GM18868 (cell line): Measurements from ENCODE around the gene UBAC2.
A peak's percentile ranks its signal among the peaks of the same experiment; 100 is the strongest.

Source experiments
- ATAC-seq: cut with Tn5 transposase; IDR thresholded peaks from one replicate; pipeline ENCODE4 v1.9.1; 2021; ENCODE audit warnings: mild to moderate bottlenecking, moderate library complexity; ENCODE audit not compliant: unreplicated experiment

UBAC2 gene

DNA sequence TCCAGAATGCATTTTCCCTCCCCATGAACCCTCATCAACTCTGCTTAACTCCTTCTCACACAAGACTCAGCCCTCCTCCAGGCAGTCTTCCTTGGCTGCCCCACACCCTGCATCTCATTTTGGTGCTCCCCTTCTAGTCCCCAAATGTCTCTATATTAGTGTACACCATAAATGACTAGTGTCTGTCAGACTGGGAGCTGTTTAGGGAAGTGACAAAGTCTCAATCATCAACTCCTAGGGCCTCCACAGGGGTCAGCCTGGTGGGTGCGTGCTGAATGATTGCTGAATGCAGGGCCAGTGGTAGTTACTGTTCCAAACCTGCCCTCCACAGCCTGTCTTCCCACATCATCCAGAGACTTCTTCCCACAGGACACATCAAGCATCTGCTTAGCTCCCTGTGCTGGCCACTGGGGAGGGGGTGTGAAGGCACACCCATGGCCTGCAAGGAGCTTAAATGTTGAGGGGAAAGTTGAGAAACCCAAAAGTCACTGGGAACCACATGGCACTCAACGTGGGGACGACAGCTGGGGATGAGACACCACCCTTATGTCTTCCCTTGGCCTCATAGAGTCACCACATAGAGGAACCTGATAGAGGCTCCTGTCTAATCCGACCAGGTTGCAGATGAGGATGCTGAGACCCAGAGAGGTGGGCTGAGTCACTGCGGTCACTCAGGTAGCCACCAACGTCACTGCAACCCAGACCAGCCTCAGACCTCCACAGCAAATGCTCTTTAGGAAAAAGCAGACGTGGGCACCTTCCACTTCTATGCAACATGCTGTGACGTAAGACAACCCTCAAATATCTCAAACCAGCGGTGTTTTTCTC, 221.3 kb downstream of the UBAC2 start:
- ATAC-seq: peak; percentile 37

DNA sequence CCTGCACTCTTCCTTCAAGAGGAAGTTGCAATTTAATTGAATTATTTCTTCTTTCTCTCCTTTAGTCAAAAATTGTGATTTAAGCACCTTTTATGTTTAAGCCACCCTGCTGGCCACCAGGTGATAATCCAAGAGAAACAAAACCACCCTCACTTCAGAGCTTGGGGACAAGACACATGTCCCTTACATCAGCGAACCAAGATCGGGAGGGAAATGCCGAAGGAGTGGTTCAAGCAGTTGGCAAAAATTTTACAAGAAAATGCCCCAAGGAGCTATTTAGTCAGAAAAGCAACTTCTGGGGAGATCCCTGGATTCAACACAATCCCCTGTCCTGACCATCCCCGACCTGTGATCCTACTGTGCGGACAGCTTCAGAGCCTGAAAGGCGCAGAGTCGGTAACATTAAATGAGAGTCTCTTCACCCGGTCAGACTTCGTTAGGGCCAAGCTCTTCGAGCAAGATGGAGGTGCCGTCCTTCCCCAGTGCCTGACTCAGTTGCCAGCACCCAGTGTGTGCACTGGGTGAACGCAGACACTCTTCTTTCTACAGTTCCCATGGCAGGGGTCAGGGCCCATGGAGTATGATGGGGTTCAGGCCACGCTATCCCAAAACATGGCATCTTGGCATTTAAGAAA, 222.0 kb downstream of the UBAC2 start:
- no peak for ATAC-seq

DNA sequence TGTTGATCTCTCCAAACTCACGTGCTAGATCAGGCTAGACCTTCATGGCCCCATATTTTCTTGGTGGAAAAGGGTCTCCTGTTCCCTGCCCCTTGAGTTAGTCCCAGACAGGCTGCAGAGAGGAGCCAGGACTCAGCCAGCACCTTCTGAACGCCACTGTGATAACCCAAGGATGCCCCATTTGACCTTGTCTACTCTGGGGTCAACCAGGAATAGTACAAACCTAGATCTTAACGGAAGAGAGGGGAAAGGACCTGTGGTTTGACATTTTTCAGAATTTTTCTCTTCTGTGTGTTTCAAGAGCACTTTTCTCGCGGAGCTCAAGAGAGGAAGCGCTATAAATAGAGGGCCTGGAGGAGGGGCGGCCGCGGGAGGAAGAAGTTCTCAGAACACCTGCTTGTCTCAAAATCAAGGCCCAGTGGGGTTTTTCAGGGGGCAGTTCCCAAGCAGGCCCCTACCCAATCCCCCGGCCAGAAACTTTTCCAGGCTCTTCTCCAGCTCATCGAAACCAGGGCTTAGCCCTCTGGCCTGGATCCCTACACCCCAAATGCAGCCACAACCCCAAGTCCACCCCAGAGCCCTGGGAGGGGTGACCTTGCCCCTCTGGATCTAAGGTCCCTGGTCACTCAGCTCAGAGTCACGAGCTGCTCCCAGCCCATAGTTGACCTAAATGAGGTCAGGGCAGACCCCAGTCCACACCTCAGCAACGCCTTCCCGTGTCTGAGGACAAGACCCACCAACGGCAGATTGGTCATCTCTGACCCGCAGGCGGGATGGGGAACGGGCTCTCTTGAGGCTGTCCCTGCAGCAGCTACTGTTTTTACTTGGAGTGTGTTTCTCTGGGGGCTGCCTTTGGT, 225.1 kb downstream of the UBAC2 start:
- peak; percentile 60 for ATAC-seq

DNA sequence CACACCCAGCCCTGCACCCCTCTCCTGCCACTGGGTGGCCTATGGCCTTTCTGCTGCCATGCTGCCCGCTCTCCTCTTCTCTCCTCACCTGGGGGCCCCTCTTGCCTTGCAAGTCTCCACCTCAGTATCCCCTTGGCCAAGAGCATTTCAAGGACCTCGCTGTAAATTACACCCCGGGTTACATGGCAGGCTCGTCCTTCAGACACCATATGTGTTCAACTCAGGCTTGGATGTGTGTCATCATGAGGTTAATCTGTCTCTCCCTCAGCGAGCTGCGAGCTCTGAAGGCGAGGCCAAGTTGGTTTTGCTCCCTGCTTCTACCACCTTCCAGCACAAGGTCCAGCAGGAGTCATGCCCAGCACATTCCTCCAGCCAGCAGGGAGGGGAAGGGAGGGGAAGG, 225.8 kb downstream of the UBAC2 start:
- ATAC-seq: no peak

DNA sequence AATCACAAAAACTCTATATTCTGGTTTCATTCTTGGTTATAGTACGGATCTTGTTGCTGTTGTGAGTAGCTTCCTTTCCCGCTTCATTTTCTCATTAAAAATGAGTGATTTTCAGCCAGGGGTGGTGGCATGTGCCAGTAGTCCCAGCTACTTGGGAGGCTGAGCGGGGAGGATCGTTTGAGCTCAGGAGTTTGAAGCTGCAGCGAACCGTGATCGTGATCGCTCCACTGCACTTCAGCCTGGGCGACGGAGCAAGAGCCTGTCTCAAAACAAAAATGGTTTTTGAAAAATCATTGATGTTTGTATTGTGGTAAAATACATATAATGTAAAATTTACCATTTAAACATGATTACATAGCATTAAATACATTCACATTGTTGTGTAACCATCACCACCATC, 229.0 kb downstream of the UBAC2 start:
- no peak for ATAC-seq

DNA sequence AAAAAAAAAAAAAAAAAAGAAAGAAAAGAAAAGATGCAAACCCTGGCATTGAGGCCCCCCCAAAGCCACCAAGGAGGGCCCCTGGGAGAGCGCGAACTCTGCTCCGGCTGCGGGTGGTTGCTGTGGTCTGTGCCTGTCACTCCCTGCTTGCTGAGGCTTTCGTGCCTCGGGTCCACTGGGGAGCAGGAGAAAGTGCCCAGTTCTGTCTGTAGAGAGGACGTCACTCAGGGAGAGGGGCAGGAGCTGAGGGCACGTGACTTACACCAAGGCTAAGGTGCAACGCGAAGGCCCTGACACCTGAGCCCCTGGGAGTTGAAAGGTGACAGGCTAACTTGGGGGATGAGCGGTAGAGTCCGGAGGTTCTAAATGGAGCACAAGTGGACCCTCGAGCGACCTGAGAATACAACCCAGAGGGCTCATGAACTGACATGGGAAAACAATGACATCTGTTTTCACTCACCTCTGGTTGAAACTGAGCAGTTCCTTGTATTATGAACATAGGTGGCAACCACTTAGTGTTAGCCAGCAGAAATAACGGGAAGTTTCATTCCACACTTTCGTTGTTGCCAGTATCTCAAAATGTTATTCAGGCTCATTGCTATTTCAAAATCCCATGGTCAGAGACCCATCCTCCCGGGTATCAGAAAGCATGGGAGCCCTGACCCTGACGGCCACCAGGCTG, 231.4 kb downstream of the UBAC2 start:
- ATAC-seq: peak; percentile 31

DNA sequence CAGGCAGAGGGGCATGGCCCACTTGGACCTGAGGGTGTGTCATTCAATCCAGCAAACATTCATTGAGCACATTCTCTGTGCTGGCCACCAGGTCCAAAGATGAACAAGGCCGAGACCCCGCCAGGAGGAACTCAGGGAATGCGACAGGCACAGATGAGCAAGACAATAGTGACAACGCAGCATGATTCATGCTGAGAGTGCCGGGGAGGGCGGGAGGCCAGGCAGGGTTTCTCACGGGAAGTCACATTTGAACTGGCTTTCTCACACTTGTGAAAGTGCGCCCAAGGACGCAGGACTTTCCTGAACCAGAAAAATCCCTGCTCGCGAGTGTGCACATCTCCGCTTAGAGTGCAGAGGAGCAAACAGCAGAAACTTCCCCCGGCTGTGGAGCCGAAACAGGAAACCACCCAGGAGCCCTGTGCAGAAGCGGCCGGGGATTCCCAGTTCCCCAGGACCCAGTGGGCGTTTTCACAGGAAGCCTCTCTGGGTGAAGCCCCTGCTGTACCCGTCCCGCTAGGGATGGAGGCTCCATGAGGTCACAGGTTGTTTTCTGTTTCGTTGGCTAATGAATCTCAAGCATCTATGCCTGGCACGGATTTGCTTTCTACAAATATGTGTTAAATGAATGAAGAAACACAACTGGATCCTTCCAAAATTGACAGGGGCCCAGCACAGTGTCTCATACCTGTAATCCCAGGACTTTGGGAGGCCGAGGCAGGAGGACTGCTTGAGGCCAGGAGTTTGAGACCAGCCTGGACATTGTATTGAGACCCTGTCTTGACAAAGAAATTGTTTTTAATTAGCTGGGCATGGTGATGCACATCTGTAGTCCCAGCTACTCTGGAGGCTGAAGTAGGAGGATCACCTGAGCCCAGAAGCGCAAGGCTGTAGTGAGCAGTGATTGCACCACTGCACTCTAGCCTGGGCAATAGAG, 232.2 kb downstream of the UBAC2 start:
- ATAC-seq: peak; percentile 65

DNA sequence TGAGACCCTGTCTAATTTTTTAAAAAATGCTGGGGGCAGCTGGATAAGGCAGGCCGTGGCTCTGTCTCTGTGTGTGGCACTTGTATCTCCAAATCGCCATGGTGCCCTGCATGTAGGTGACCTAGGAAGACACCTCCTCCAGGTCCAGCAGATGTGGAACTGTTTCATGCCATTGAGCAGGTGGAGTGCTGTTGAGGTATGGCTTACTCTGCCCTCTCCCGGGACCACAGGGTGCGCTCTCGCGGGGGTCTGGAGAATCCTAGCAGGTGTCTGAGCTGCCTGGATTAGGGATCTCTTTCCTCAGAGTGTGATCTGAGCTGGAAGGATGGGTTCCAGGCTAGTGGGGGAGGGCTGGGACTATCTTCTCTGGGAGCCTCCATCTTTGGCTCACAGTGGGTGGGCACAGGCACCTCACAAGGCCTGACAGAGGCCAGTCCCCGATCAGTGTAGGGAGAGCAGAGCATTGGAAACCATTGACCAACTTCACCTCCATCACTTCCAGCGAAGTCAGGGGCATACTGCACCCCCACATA, 233.0 kb downstream of the UBAC2 start:
- ATAC-seq: no peak

DNA sequence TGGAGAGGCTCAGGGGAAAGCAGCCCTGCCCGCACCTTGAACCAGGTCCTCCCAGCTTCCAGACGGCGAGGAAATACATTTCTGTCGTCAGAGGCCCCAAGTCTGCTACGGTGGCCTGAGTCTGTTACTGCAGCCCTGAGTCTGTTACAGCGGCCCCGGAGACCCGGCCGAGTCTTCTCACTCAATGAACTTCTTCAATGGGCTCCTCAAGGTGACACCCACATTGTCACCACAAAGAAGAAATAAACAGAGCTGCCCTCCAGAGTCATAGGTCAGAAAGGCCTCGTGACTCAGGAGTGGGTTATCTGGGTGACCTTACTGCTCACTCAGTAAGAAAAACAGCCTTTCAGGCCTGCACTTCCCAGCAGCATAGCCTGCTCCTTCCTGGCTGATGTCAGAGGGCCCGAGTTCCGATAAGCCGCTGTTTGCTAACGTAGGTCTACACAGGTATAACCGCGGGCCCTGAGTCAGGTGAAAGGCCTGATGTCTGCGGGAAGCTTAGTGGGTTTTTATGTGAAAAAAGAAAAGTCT, 233.7 kb downstream of the UBAC2 start:
- no peak for ATAC-seq

DNA sequence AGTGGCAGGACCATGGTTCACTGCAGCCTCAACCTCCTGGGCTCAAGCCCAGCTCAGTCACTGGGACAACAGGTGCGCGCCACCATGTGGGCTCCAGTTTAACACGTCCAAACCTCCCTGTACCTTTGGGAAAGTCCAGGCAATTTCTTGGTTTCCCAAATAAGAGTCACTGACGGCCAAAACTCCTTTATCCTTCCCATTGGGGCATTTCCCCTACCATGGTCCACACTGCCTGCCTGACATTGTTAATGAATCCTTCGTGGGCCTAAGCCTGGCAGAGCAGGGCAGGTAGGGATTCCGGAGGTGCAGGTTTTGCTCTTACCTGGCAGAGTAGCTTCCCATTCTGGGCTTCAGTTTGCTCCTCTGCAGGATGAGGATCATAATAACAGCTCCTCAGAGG, 234.5 kb downstream of the UBAC2 start:
- no peak for ATAC-seq

DNA sequence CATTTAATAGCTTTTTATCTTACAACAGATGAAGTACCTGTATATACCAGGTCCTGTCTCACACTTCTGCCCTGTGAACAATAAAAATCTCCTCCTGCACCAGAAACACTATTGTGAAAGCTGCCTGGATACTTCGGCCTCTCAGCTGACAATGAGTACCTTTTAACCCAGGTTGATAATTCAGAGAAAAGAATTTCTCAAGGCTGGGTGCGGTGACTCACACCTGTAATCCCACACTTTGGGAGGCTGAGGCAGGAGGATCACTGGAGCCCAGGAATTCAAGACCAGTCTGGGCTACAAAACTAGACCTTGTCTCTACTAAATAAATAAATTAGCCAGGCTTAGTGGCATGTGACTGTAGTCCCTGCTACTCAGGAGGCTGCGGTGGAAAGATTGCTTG, 235.3 kb downstream of the UBAC2 start:
- ATAC-seq: no peak
